ENCODE data around the gene MAP4K4.

- TF ChIP-seq POLR2A (IDR thresholded peaks at IDR 0.05) (no peak), CTCF (IDR thresholded peaks at IDR 0.05) (no peak)
Observed at GRCh38 chr2:101843048-101843447, 145.5 kb downstream of the MAP4K4 start.

Measured in lower leg skin (tissue), 3 donors.